Left ventricle myocardium inferior (tissue), 1 donor: ENCODE measurements around the gene GAK. TPM values are rescaled to one million over a fixed set of nuclear protein-coding genes. Genes with fewer than 3 reads are reported as not detected.

Source experiments
- DNase-seq: peaks from one replicate; pipeline ENCODE4 v3.0.0-alpha.2; 2020
- H3K27ac ChIP-seq: fragments of 200-600 bp; replicated peaks from 2 replicates; pipeline ENCODE4 v1.8.0; 2021
- H3K27me3 ChIP-seq: fragments of 200-600 bp; 2 replicates; pipeline ENCODE4 v1.8.0; 2021; ENCODE audit warnings: low read depth
- H3K36me3 ChIP-seq: fragments of 200-600 bp; 2 replicates; pipeline ENCODE4 v1.8.0; 2021
- H3K4me1 ChIP-seq: fragments of 200-600 bp; 2 replicates; pipeline ENCODE4 v1.8.0; 2021
- H3K4me3 ChIP-seq: fragments of 200-600 bp; 2 replicates; pipeline ENCODE4 v1.8.0; 2021; ENCODE audit warnings: mild to moderate bottlenecking, moderate library complexity
- H3K9me3 ChIP-seq: fragments of 200-600 bp; replicated peaks from 2 replicates; pipeline ENCODE4 v1.8.0; 2021
- CTCF ChIP-seq: fragments of 200-600 bp; IDR thresholded peaks from 2 replicates; pipeline ENCODE4 v1.8.0; 2021; ENCODE audit warnings: antibody characterized with exemption, mild to moderate bottlenecking, borderline replicate concordance
- intact Hi-C: fragments of 100-400 bp; cut with micrococcal nuclease; formaldehyde crosslinking; loops from one replicate; pipeline ENCODE4 v1.11.0; 2022
- total RNA-seq: library from RNA; stranded (reverse); fragmentation: NEBNext Ultra II Directional; extraction: Animal tissue kit (Norgen Biotek cat#: 25700); gene quantifications from one replicate; pipeline ENCODE4 v1.2.1, GENCODE V29; 2021
- donor health status: DM: no; HTN: yes; CAD: no; lungs with severe emphysema.

The GAK gene
- total RNA-seq, 1 donor from 2014 or later, result 25.1 TPM

DNA sequence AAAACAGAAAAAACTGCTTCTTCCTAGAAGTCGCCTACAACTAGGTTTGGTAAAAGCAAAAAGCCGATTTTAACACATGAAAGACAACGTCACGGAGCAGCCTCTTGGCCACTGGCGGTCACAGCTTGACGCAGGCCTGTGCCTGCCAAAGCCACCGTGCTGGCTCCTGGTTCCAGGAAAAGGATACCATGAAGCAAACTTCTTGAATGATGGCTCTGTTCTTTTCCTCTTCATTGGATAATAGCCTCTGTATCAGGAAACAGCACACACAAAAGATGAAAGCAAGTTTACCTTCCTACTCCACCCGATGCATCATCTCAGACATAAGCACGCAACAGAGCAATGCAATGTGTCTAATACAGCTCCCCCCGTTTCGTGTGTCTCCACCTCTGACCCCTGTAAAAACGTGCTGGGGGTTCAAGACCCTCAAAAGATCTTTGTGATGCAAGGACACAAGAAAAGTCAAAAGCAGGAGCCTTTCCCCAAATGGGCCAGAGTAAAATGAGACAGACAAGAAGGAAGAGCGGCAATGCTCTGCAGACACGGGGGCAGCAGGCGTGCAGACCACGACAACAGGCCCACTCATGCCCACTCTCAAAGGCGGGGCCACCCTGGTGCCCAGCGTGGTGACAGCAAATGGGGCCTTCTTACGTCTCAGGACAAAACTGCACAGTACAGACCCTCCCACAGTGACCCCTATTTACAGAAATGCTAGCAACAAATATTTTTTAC is 19.4 kb downstream of the GAK start:
- TF ChIP-seq CTCF, result no peak
- DNase-seq, result no peak
- peaks cover 14% of the 10 kb centered on the region for H3K4me1 ChIP-seq
- H3K4me3 ChIP-seq, result no peak overlapping the region
- intact Hi-C loops, result no loop called here
- peaks cover 51% of the 10 kb centered on the region for H3K36me3 ChIP-seq
- no peaks in the 10 kb centered on the region for H3K27me3 ChIP-seq
- no peaks in the 10 kb centered on the region for H3K9me3 ChIP-seq
- H3K27ac ChIP-seq, result no peak overlapping the region

DNA sequence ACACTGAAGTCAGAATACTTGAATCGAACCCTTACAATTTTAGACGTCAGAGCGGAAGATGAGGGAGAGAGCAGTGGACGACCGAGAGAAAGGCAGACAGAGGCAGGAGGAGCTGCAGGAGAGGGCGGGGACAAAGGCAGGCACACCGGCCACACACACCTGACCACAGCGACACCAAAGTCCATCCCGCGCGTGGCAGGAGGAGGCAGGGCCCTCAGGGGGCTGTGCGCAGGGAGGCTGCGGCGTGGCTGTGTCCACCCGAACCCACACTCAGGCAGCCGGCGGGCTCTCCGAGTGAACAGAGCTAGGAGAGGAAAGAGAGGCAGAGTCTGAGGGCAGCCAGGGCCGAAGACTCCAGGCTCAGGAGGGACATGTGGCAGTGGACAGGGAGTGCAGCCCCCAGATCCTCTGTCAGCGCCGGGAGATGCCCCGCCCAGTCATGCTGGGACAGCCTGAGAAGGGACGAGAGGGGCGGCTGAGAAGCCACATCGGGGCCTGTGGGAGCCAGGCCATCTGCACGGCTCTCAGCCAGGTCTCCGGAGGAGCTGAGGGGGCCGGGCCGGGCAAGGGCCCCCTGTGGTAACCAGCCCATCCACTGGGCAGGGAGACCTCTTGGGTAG is 20.1 kb downstream of the GAK start:
- Histone ChIP-seq H3K27ac (no peak overlapping the region), H3K4me1 (peaks cover 14% of the 10 kb centered on the region), H3K9me3 (no peaks in the 10 kb centered on the region), H3K27me3 (no peaks in the 10 kb centered on the region), H3K36me3 (peaks cover 52% of the 10 kb centered on the region), H3K4me3 (no peak overlapping the region)
- TF ChIP-seq CTCF, result no peak
- no peak for DNase-seq
- intact Hi-C loops, result no loop called here

DNA sequence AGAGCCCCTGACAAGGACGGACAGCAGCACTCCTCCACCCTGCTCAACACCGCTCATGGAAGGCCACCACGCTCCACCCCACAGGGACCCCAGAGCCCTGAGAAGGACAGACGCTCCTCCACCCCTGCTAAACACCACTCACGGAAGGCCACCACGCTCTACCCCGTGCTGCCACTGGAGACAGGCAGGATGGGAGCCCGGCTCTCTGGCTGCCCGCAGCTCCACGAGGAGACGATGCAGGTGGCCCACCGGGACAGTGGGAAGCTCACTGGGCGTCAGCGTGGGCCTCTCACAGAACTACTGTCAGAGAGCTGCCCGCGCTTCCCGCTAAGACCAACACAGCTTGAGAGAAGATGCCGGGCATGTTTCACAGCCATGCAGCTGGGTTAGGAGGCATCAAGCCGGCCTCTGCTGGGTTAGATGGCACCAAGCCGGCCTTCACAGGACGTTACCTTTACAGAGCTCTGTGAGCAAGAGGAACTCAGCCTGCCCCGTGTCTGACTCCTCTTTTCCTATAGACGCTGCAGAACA is 20.8 kb downstream of the GAK start:
- no peak overlapping the region for H3K4me3 ChIP-seq
- TF ChIP-seq CTCF, result no peak
- H3K9me3 ChIP-seq, result no peaks in the 10 kb centered on the region
- intact Hi-C loops, result no loop called here
- peaks cover 52% of the 10 kb centered on the region for H3K36me3 ChIP-seq
- no peak for DNase-seq
- H3K27ac ChIP-seq, result no peak overlapping the region
- peaks cover 13% of the 10 kb centered on the region for H3K4me1 ChIP-seq
- no peaks in the 10 kb centered on the region for H3K27me3 ChIP-seq

GRCh38 chr4:910366-911091 is 21.6 kb downstream of the GAK start:
- no peaks in the 10 kb centered on the region for H3K27me3 ChIP-seq
- intact Hi-C loops, result no loop called here
- H3K4me1 ChIP-seq, result peaks cover 6% of the 10 kb centered on the region
- H3K4me3 ChIP-seq, result no peak overlapping the region
- DNase-seq, result no peak
- no peak overlapping the region for H3K27ac ChIP-seq
- H3K9me3 ChIP-seq, result no peaks in the 10 kb centered on the region
- H3K36me3 ChIP-seq, result peaks cover 52% of the 10 kb centered on the region
- no peak for TF ChIP-seq CTCF

- no peak for TF ChIP-seq CTCF
- intact Hi-C loops, result no loop called here
- H3K27me3 ChIP-seq, result no peaks in the 10 kb centered on the region
- H3K9me3 ChIP-seq, result no peaks in the 10 kb centered on the region
- no peak for DNase-seq
- H3K4me1 ChIP-seq, result no peaks in the 10 kb centered on the region
- H3K36me3 ChIP-seq, result peaks cover 52% of the 10 kb centered on the region
- no peak overlapping the region for H3K4me3 ChIP-seq
- no peak overlapping the region for H3K27ac ChIP-seq
Observed at GRCh38 chr4:909821-910220, 22.3 kb downstream of the GAK start.
